ENCODE results near the gene TSPAN4. TPM values are rescaled to one million over a fixed set of nuclear protein-coding genes. Genes with fewer than 3 reads are reported as not detected.

The TSPAN4 gene
- total and polyA plus RNA-seq, 2 donors (not counting 1 experiment from before 2014, with no cell fraction given) = 2.9 to 7.4 TPM

GRCh38 chr11:827897-828192 is 14.8 kb upstream of the TSPAN4 start, which contains the start of gene CRACR2B:
CRACR2B (plus strand) TSS chr11:827919; CDS start chr11:828608, 689 bp downstream.
- Histone ChIP-seq H3K36me3 (replicated peaks in 1 of 2; ENCODE audit: control extremely low read depth in 1 of 2, control insufficient read depth in 1 of 2, extremely low read depth in 1 of 2, insufficient read depth in 2 of 2, low read length in 1 of 2) (peaks cover 0 to 6% of the 10 kb centered on the region in 2 experiments), H3K4me3 (ENCODE audit: control extremely low read depth in 1 of 5, extremely low read depth in 1 of 5, insufficient read depth in 1 of 5, low read depth in 2 of 5, low read length in 4 of 5) (peak within 1 kb of the TSS in 4 of 5 experiments; percentile 39 to 61 (median 52))

More at GRCh38 chr11:827897-828192, 14.8 kb upstream of the TSPAN4 start, which contains the start of gene CRACR2B:
- Mint-ChIP-seq H3K4me3 (peak within 1 kb of the TSS; percentile 88), H3K9me3 (ENCODE audit: insufficient read depth) (no peaks in the 10 kb centered on the region), H3K27me3 (peaks cover 7% of the 10 kb centered on the region), H3K27ac (peak within 1 kb of the TSS; percentile 74), H3K4me1 (peaks cover 49% of the 10 kb centered on the region)
- H4K20me1 ChIP-seq (ENCODE audit: control insufficient read depth, insufficient read depth, low read length, poor library complexity, severe bottlenecking) = peaks cover 74% of the 10 kb centered on the region
- peak within 1 kb of the TSS; percentile 99 for H3K4me2 ChIP-seq (replicated peaks; ENCODE audit: low read depth, low read length, poor library complexity, severe bottlenecking)
- WGBS (ENCODE audit: insufficient coverage) = 31% methylated on average over 5 of the region's 5 CpGs
- H3K27me3 ChIP-seq (replicated peaks in 1 of 4; ENCODE audit: control extremely low read depth in 1 of 4, control insufficient read depth in 3 of 4, insufficient read depth in 4 of 4, low read length in 3 of 4) = peaks cover 0 to 47% (median 17%) of the 10 kb centered on the region in 4 experiments
- no peak for TF ChIP-seq CTCF (IDR thresholded peaks at IDR 0.05)
- TF ChIP-seq EZH2 (IDR thresholded peaks at IDR 0.05; ENCODE audit: borderline replicate concordance, insufficient read depth, low read depth, low read length, poor library complexity, severe bottlenecking) = no peak
- ATAC-seq (ENCODE audit: low read depth) (no peak), DNase-seq (peak; percentile 57)
- peaks cover 60 to 62% of the 10 kb centered on the region in 2 donors for H3K4me1 ChIP-seq (ENCODE audit: control insufficient read depth in 2 of 2, insufficient read depth in 2 of 2, low read length in 2 of 2)
- H3K79me2 ChIP-seq (ENCODE audit: control insufficient read depth, insufficient read depth, low read length) = no peaks in the 10 kb centered on the region
- H3K27ac ChIP-seq (ENCODE audit: low read length in 2 of 2) = peak within 1 kb of the TSS in 1 of 2 donors; percentile 15
- H2AFZ ChIP-seq (ENCODE audit: insufficient read depth, low read depth, low read length, poor library complexity, severe bottlenecking) = peak within 1 kb of the TSS; percentile 71
- ChIA-PET CTCF (interaction anchor here (1.4 kb wide), 1 partner anchor 15 kb away, joined by 3 read pairs; the partner anchor contains the start of gene TSPAN4), POLR2A (interaction anchor here (0.6 to 6.4 kb wide), 3 partner anchors 8 to 22 kb away, joined by 6 to 57 read pairs (median 17); partner anchors contain the start of genes PNPLA2, POLR2L and TSPAN4)
- intact Hi-C loops (cut with micrococcal nuclease) = no loop called here
- peak within 1 kb of the TSS; percentile 66 for H3K9ac ChIP-seq (ENCODE audit: low read length)
- peaks cover 0 to 15% (median 0%) of the 10 kb centered on the region in 3 donors for H3K9me3 ChIP-seq (ENCODE audit: control extremely low read depth in 1 of 3, control insufficient read depth in 2 of 3, insufficient read depth in 1 of 3, low read length in 2 of 3)
